Measurements from ENCODE around the gene IKBKG.

- no peak for TF ChIP-seq CTCF (conservative IDR thresholded peaks at IDR 0.05; ENCODE audit: low read depth, low read length)
- no peak for TF ChIP-seq EZH2phosphoT487 (IDR thresholded peaks at IDR 0.05; ENCODE audit: borderline replicate concordance, low read length)
These were observed 1.6 kb upstream of the IKBKG start for GRCh38 chrX:154545673-154546274.

Measured in PC-3 (cell line).